ENCODE results near the gene RSAD1.

RSAD1 gene

GRCh38 chr17:50478391-50479381, at the start of gene RSAD1:
TSS of gene RSAD1 (plus strand) at chr17:50478860. CDS start at chr17:50478885, 25 bp downstream.
- peak; percentile 98 for DNase-seq (ENCODE audit: low spot score)

- DNase-seq (ENCODE audit: low spot score): peak; percentile 33
Observed at GRCh38 chr17:50429793-50430192, 48.9 kb upstream of the RSAD1 start.

DNA sequence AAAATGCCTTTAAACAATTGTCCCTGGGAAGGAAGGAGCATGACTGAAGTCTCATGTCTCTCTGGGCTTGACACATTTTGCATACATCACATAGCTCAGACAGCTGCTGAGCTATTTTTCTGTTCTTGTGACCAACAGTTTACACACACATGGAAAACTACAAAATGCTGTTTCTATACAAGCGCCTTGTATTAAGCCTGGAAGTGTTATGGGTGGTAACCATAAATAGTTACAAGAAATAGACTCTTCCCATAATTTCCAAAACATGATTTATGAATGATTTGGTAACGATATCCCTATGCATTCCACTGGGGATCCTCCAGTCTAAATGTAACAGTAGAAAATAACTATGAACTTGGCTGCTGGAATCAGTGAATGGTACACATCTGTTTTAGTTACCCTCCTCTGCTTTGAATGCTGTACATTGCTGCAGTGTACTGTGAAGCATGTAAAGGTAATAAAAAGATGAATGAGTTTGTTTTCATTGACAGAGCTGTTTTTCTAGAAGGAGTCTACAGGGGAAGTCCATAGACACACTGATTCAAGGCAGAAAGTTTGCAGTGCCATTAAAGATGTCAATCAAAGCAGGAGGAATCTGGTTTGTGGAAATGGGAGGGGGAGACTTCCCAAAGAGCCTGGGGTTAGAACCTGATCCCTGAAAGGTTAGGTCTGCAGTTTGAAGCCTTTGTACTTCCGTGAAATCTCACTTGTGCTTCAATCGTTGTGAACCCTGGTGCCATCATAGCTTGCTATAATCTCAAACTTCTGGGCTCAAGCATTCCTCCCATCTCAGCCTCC, 47.6 kb upstream of the RSAD1 start:
- no peak for DNase-seq (ENCODE audit: low spot score)

DNA sequence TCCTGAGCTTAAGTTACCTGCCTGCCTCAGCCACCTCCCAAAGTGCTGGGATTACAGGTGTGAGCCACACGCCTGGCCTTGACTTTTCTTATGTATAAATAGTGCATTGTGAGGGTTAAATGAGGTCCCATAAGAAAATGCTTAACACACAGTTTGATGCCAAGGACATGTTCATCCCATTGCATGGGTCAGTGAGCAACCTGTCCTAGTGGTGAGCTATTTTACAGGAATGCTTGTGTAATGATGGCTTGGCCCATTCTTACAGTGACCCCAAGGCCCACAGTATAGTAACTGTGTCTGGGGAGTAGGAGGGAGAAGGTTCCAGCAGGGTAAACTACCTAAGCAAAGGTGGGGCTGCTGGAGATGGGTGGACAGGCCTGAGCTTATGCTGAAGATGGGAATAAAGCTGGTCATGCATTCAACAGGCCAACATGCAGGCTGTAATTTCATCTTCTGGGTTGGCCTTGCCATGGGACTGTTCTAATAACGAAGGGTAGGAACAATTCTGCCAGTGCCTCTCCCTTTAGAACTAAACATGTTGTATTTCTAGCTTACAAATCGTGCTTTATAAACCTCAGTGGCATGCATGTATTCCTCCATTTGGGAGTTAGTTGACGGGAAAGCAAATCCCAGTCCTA, 46.4 kb upstream of the RSAD1 start:
- DNase-seq (ENCODE audit: low spot score): no peak

GRCh38 chr17:50437409-50437808, 41.3 kb upstream of the RSAD1 start:
- no peak for DNase-seq (ENCODE audit: low spot score)

DNA sequence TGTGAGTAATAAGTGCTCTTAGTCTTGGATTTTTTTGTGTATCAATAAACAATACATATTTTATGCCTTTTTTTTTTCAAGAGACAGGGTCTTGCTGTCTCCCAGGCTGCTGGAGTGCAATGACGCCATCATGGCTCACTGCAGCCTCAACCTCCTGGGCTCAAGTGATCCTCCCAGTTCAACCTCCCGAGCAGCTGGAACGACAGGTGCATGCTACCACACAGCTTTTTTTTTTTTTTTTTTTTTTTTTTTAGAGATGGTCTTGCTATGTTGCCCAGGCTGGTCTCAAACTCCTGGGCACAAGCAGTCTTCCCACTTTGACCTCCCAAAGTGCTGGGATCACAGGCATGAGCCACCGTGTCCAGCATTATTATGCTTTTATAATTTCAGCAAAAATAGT, 39.7 kb upstream of the RSAD1 start:
- DNase-seq (ENCODE audit: low spot score): no peak

- DNase-seq (ENCODE audit: low spot score): no peak
Observed at GRCh38 chr17:50440172-50440837, 38.4 kb upstream of the RSAD1 start.

- DNase-seq (ENCODE audit: low spot score): no peak
Observed at GRCh38 chr17:50440838-50441829, 37.5 kb upstream of the RSAD1 start.

GRCh38 chr17:50443505-50443974, 35.1 kb upstream of the RSAD1 start:
- DNase-seq (ENCODE audit: low spot score): no peak

DNA sequence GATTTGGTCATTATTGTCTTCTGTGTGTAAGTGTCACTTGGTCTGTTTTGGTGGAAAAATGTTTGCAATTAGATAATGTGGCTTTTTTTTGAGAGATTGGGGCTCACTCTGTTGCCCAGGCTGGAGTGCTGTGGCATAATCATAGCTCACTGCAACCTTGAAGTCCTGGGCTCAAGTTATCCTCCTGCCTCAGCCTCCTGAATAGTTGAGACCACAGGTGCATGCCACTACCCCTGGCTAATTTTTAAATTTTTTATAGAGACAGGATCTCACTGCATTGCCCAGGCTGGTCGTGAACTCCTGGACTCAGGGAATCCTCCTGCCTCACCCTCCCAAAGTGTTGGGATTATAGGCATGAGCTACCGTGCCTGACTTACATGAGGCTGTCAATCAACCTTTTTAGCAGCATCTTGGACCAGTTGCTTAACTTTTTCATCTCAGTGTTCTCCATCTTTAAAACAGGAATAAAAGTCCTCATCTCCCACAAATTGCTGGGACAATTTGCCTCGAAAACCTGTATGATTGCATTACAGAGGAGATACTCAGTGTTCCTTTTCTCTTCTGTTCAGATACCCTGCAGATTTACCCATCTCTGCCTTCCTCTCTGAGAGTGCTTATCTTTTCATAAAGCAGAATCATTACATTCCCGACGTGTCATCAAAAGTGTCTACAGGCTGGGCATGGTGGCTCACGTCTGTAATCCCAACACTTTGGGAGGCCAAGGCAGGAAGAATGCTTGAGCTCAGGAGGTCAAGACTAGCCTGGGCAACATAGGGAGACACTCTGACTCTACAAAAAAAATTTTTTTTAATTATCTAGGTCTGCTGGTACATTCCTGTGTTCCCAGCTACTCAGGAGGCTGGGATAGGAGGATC, 33.6 kb upstream of the RSAD1 start:
- no peak for DNase-seq (ENCODE audit: low spot score)

DNA sequence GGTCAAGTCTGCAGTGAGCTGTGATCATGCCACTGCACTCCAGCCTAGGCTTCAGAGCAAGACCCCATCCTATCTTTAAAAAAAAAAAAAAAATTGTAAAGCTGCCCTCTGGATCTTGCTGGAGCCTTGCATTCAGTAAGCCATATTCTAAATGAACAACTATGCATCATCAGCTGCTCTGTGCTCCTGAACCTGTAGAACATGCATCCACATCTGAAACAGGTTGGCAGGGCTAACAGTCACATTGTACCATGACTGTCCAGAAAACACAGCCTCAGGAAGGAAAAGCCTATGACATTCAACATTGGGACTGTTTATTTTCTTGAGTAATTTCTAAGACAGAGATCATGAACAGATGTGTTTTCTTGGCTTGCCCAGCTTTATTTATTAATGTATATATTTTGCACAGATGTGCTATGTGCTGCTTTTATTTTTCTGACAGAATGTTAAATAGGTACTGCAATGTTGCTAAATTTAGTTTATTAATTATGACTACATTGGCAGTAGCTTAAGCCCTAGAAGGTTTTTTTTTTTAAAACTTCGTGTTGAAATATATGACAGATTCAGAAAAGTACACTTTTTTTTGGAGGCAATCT, 32.8 kb upstream of the RSAD1 start:
- no peak for DNase-seq (ENCODE audit: low spot score)

GRCh38 chr17:50447870-50448595, 30.6 kb upstream of the RSAD1 start:
- no peak for DNase-seq (ENCODE audit: low spot score)

DNA sequence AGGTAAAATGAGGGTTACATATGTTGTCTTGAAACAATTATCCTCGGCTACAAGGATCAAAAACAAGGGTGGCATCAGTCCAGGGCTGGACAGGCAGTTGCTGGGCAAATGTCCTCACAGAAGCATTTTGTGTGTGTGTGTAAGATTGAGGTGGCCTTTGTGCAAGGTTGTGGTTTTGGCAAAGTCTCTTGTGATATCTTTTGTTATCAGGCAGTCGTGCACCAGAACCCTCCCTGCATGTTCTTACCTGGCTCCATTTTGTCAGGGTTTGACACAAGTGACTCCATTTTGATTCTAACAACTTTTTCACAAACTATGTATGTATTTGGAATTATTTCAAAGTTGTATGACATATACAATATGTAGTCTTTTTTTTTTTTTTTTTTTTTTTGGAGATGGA, 30.0 kb upstream of the RSAD1 start:
- DNase-seq (ENCODE audit: low spot score): no peak

DNA sequence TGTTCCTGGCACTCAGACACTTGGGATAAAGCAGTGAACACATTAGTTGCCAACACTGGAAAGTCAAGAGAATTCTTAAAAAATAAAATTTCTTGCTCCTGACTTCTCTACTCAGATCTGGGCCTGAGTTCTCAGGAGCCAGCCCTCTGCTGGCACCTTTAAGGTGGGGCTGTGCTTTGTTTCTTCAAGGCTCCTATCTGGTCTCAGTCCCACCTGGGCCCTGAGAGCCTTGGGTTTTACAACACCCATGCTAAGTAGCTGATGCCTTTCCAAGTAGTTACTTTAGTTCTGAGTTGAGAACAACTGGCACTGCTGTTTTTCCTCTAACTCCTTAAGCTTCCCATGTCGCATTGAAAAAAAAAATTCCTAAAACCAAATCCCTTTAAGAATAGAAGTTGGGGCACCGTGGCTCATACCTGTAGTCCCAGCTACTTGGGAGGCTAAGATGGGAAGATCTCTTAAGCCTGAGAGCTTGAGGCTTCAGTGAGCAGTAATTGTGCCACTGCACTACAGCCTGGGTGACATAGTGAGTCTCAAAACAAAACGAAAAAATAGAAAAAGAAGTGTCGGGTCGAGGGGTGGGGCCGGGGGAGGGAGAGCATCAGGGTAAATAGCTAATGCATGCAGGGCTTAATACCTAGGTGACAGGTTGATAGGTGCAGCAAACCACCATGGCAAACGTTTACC, 26.6 kb upstream of the RSAD1 start:
- no peak for DNase-seq (ENCODE audit: low spot score)

- DNase-seq (ENCODE audit: low spot score): no peak
Observed at GRCh38 chr17:50452630-50453300, 25.9 kb upstream of the RSAD1 start.

GRCh38 chr17:50453901-50454300, 24.8 kb upstream of the RSAD1 start:
- no peak for DNase-seq (ENCODE audit: low spot score)

GRCh38 chr17:50457621-50458020, 21.0 kb upstream of the RSAD1 start:
- DNase-seq (ENCODE audit: low spot score): no peak
